Astrocyte (in vitro differentiated cells and primary cell): Measurements from ENCODE around the gene PER2. TPM values are rescaled to one million over a fixed set of nuclear protein-coding genes. Genes with fewer than 3 reads are reported as not detected.

Experiments
- DNase-seq: peaks from one replicate; pipeline ENCODE4 v3.0.0-alpha.2; 2010; ENCODE audit warnings: low read depth
- FAIRE-seq: peaks from 2 replicates; lab custom pipeline; 2011; peaks lifted over from hg19 to GRCh38; lab: Jason Lieb, UNC
- H2AFZ ChIP-seq: 2 replicates; pipeline ENCODE4 v1.6.0; 2012; ENCODE audit warnings: low read depth, low read length, inconsistent platforms
- H3K27ac ChIP-seq: 2 replicates; pipeline ENCODE4 v1.5.1; 2011; ENCODE audit warnings: low read depth, low read length, inconsistent platforms
- H3K27me3 ChIP-seq: 2 replicates; pipeline ENCODE4 v1.6.0; 2011; ENCODE audit warnings: low read length, inconsistent platforms; ENCODE audit not compliant: insufficient read depth
- H3K36me3 ChIP-seq: 2 replicates; pipeline ENCODE4 v1.5.1; 2011; ENCODE audit warnings: low read length, inconsistent platforms; ENCODE audit not compliant: insufficient read depth
- H3K4me1 ChIP-seq: 2 replicates; pipeline ENCODE4 v1.5.1; 2011; ENCODE audit warnings: low read length, inconsistent platforms; ENCODE audit not compliant: insufficient read depth
- H3K4me2 ChIP-seq: 2 replicates; pipeline ENCODE4 v1.6.0; 2012; ENCODE audit warnings: low read length, inconsistent platforms
- H3K4me3 ChIP-seq: 2 replicates; pipeline ENCODE4 v1.5.1; 2011; ENCODE audit warnings: low read depth, mild to moderate bottlenecking, low read length, inconsistent platforms; ENCODE audit not compliant: insufficient read depth
- H3K79me2 ChIP-seq: 2 replicates; pipeline ENCODE4 v1.6.0; 2012; ENCODE audit warnings: mild to moderate bottlenecking, low read length, inconsistent platforms; ENCODE audit not compliant: insufficient read depth
- H3K9ac ChIP-seq: 2 replicates; pipeline ENCODE4 v1.6.0; 2012; ENCODE audit warnings: mild to moderate bottlenecking, low read length, inconsistent platforms
- H3K9me3 ChIP-seq: 2 replicates; pipeline ENCODE4 v1.5.1; 2012; ENCODE audit warnings: low read depth, mild to moderate bottlenecking, low read length, inconsistent platforms; ENCODE audit not compliant: insufficient read depth
- H4K20me1 ChIP-seq: 2 replicates; pipeline ENCODE4 v1.6.0; 2012; ENCODE audit warnings: low read length, inconsistent platforms; ENCODE audit not compliant: insufficient read depth
- H3K27ac Mint-ChIP-seq: one replicate; pipeline ENCODE4 v1.8.0; 2021; ENCODE audit warnings: mild to moderate bottlenecking, mixed read lengths; ENCODE audit not compliant: unreplicated experiment
- H3K27me3 Mint-ChIP-seq: one replicate; pipeline ENCODE4 v1.8.0; 2021; ENCODE audit warnings: low read depth, mixed read lengths; ENCODE audit not compliant: unreplicated experiment
- H3K36me3 Mint-ChIP-seq: one replicate; pipeline ENCODE4 v1.8.0; 2021; ENCODE audit warnings: low read depth, mixed read lengths; ENCODE audit not compliant: unreplicated experiment
- H3K4me1 Mint-ChIP-seq: one replicate; pipeline ENCODE4 v1.8.0; 2021; ENCODE audit warnings: low read depth, mixed read lengths; ENCODE audit not compliant: unreplicated experiment
- H3K4me3 Mint-ChIP-seq: one replicate; pipeline ENCODE4 v1.8.0; 2021; ENCODE audit warnings: mild to moderate bottlenecking, moderate library complexity, mixed read lengths; ENCODE audit not compliant: unreplicated experiment
- H3K9me3 Mint-ChIP-seq: one replicate; pipeline ENCODE4 v1.8.0; 2021; ENCODE audit warnings: mild to moderate bottlenecking, mixed read lengths; ENCODE audit not compliant: unreplicated experiment
- EZH2 ChIP-seq: IDR thresholded peaks from 2 replicates; pipeline ENCODE4 v1.6.1; 2012; ENCODE audit warnings: mild to moderate bottlenecking, low read length, inconsistent platforms; ENCODE audit not compliant: insufficient read depth
- total RNA-seq: library from RNA; stranded (reverse); gene quantifications from 2 replicates; pipeline ENCODE4 v1.2.1, GENCODE V29; 2021
- TF ChIP-seq, protein P1 (sequence below): IDR thresholded peaks from 2 replicates; pipeline ENCODE4 v1.5.1; 2011; ENCODE audit warnings: low read depth, mild to moderate bottlenecking, inconsistent platforms, low read length, moderate library complexity; ENCODE audit not compliant: insufficient read depth

Gene PER2
- total RNA-seq, 1 donor from 2014 or later, result 2.0 TPM

DNA sequence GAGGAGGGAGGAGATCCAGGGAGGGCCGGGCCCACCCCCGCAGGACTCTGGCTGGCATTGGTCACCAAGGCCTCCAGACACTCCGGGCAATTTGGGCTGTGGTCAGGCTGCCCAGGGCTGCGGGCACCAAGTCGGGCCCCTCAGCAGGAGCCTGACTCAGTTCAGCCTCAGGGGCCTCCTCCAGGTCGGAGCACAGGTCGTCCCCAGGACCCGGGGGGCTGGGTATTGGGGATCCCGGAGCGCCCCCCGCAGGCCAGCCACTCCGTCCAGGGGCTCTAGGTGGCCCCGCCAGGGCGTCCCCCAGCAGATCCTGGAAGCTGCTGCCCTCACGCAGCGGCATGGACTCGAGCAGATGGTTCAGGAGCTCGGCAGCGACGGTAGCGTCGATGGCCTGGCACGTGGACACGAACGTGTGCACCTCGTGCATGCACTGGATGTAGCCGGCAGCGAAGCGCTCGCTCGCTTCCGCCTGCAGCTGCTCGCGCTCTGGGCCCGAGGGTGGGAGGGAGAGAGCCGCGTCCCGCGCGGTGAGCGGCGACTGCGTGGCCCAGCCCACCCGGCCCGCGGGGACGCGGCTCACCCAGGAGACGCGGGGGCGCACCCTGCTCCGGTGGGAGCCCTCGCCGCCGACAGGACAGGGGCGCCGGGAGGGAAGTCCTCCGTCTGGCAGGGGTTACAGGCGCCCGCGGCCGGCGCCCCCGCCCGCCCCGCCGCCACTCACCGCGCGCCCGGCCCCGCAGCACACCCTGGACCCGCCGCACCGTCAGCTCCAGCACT, 49.5 kb downstream of the PER2 start:
- no peaks in the 10 kb centered on the region for H3K79me2 ChIP-seq
- H4K20me1 ChIP-seq, result no peaks in the 10 kb centered on the region
- peak overlapping the region; percentile 46 for H3K4me2 ChIP-seq
- no peak overlapping the region for H3K27ac ChIP-seq
- no peaks in the 10 kb centered on the region for H3K4me1 ChIP-seq
- peaks cover 4% of the 10 kb centered on the region for H3K9me3 Mint-ChIP-seq
- peaks cover 8% of the 10 kb centered on the region for H3K4me1 Mint-ChIP-seq
- no peak overlapping the region for H3K4me3 ChIP-seq
- H3K36me3 Mint-ChIP-seq, result peaks cover 2% of the 10 kb centered on the region
- H2AFZ ChIP-seq, result peak overlapping the region; percentile 52
- H3K27me3 Mint-ChIP-seq, result peaks cover 35% of the 10 kb centered on the region
- no peak overlapping the region for H3K4me3 Mint-ChIP-seq
- H3K9me3 ChIP-seq, result peaks cover 5% of the 10 kb centered on the region
- FAIRE-seq (no peak), DNase-seq (no peak)
- H3K27me3 ChIP-seq, result peaks cover 13% of the 10 kb centered on the region
- H3K9ac ChIP-seq, result no peak overlapping the region
- H3K36me3 ChIP-seq, result no peaks in the 10 kb centered on the region
- H3K27ac Mint-ChIP-seq, result no peak overlapping the region
- peak; percentile 95 for TF ChIP-seq EZH2
- TF ChIP-seq, protein P1, sequence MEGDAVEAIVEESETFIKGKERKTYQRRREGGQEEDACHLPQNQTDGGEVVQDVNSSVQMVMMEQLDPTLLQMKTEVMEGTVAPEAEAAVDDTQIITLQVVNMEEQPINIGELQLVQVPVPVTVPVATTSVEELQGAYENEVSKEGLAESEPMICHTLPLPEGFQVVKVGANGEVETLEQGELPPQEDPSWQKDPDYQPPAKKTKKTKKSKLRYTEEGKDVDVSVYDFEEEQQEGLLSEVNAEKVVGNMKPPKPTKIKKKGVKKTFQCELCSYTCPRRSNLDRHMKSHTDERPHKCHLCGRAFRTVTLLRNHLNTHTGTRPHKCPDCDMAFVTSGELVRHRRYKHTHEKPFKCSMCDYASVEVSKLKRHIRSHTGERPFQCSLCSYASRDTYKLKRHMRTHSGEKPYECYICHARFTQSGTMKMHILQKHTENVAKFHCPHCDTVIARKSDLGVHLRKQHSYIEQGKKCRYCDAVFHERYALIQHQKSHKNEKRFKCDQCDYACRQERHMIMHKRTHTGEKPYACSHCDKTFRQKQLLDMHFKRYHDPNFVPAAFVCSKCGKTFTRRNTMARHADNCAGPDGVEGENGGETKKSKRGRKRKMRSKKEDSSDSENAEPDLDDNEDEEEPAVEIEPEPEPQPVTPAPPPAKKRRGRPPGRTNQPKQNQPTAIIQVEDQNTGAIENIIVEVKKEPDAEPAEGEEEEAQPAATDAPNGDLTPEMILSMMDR, result no peak

DNA sequence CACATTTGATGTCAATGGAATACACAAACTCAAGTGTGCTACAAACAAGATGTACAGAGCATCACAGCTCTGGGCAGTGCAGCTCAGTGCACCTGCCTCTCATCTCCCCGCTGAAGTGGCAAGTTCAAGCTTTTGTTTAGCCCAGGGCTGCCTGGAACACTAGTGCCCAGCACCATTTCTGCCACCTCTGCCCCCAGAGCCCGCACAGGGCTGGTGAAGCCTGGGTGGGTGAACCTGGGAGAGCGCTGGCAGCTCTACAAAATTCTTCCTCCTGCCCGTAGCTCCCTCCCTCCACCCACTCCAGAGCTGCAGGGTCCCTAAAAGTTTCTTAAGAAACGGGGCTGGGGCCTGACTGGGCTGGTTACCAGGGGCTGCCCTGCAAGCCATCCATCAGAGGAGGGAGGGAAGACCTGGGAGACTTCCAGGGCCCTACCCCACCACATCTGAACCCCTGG, 50.1 kb downstream of the PER2 start:
- H3K36me3 ChIP-seq, result no peaks in the 10 kb centered on the region
- DNase-seq (no peak), FAIRE-seq (no peak)
- H3K27me3 Mint-ChIP-seq, result peaks cover 39% of the 10 kb centered on the region
- H3K4me1 ChIP-seq, result no peaks in the 10 kb centered on the region
- H2AFZ ChIP-seq, result no peak overlapping the region
- H3K27me3 ChIP-seq, result peaks cover 13% of the 10 kb centered on the region
- no peaks in the 10 kb centered on the region for H4K20me1 ChIP-seq
- no peak overlapping the region for H3K4me3 ChIP-seq
- peak overlapping the region; percentile 64 for H3K4me3 Mint-ChIP-seq
- H3K36me3 Mint-ChIP-seq, result peaks cover 2% of the 10 kb centered on the region
- no peaks in the 10 kb centered on the region for H3K79me2 ChIP-seq
- H3K27ac ChIP-seq, result no peak overlapping the region
- H3K4me2 ChIP-seq, result no peak overlapping the region
- H3K9ac ChIP-seq, result no peak overlapping the region
- peaks cover 5% of the 10 kb centered on the region for H3K9me3 ChIP-seq
- peaks cover 4% of the 10 kb centered on the region for H3K9me3 Mint-ChIP-seq
- peaks cover 8% of the 10 kb centered on the region for H3K4me1 Mint-ChIP-seq
- no peak for TF ChIP-seq EZH2
- TF ChIP-seq, protein P1, result no peak
- no peak overlapping the region for H3K27ac Mint-ChIP-seq
